HG03108 (cell line): Measurements from ENCODE around the gene CST9.
"Not testable (repeated sequence)": the region's sequence is repeated elsewhere in the genome, so short reads cannot be mapped to it uniquely, and the experiment has no call there.

Experiments used
- ATAC-seq: cut with Tn5 transposase; IDR thresholded peaks from one replicate; pipeline ENCODE4 v1.9.1; 2021; ENCODE audit warnings: moderate library complexity; ENCODE audit not compliant: unreplicated experiment

Gene CST9

GRCh38 chr20:23637282-23638221 is 31.8 kb upstream of the CST9 start, which contains the start of gene CST3:
Gene CST3 (minus strand): TSS chr20:23637955. CDS start chr20:23637862, 93 bp downstream.
- ATAC-seq, result peak; percentile 50

- no peak for ATAC-seq
Measured at GRCh38 chr20:23636908-23637281, 31.2 kb upstream of the CST9 start.

- ATAC-seq, result no peak
Measured at GRCh38 chr20:23636182-23636907, 30.6 kb upstream of the CST9 start.

GRCh38 chr20:23635768-23636090 is 30.0 kb upstream of the CST9 start:
- ATAC-seq, result not testable (repeated sequence)

GRCh38 chr20:23634985-23635767 is 29.5 kb upstream of the CST9 start:
- ATAC-seq, result no peak

GRCh38 chr20:23634044-23634801 is 28.5 kb upstream of the CST9 start:
- no peak for ATAC-seq

- no peak for ATAC-seq
Measured at GRCh38 chr20:23632711-23633573, 27.2 kb upstream of the CST9 start.

GRCh38 chr20:23631981-23632710 is 26.4 kb upstream of the CST9 start:
- ATAC-seq, result no peak

GRCh38 chr20:23631226-23631822 is 25.6 kb upstream of the CST9 start:
- no peak for ATAC-seq

GRCh38 chr20:23630392-23630849 is 24.7 kb upstream of the CST9 start:
- ATAC-seq, result no peak

- no peak for ATAC-seq
Measured at GRCh38 chr20:23629542-23630391, 24.1 kb upstream of the CST9 start.

GRCh38 chr20:23629017-23629541 is 23.4 kb upstream of the CST9 start:
- ATAC-seq, result no peak

- ATAC-seq, result no peak
Measured at GRCh38 chr20:23628402-23629016, 22.8 kb upstream of the CST9 start.

GRCh38 chr20:23627501-23627900 is 21.8 kb upstream of the CST9 start:
- no peak for ATAC-seq

- no peak for ATAC-seq
Measured at GRCh38 chr20:23626040-23626620, 20.4 kb upstream of the CST9 start.

GRCh38 chr20:23625236-23625964 is 19.7 kb upstream of the CST9 start:
- ATAC-seq, result no peak
